Stimulated activated memory B cell treated with anti-CD40 and anti-IgM and Interleukin-4, amounts not matched to agents 10 μg/mL and 1 μg/mL and 100 μg/mL, for 72 hours (primary cell): ENCODE results near the gene ACSBG1.

Source experiments
- ATAC-seq: fragments of 150-1000 bp; cut with Tn5 transposase; 2 replicates; pipeline ENCODE4 v1.10.0; 2021
- H3K27ac Mint-ChIP-seq: one replicate; pipeline ENCODE4 v1.8.0; 2022; ENCODE audit warnings: mild to moderate bottlenecking, mixed read lengths
- H3K27me3 Mint-ChIP-seq: one replicate; pipeline ENCODE4 v1.8.0; 2022; ENCODE audit warnings: mixed read lengths
- H3K36me3 Mint-ChIP-seq: one replicate; pipeline ENCODE4 v1.8.0; 2022; ENCODE audit warnings: mixed read lengths
- H3K4me1 Mint-ChIP-seq: one replicate; pipeline ENCODE4 v1.8.0; 2022; ENCODE audit warnings: mixed read lengths
- H3K4me3 Mint-ChIP-seq: one replicate; pipeline ENCODE4 v1.8.0; 2022; ENCODE audit warnings: mild to moderate bottlenecking, moderate library complexity, mixed read lengths
- H3K9me3 Mint-ChIP-seq: one replicate; pipeline ENCODE4 v1.8.0; 2022; ENCODE audit warnings: mixed read lengths

The ACSBG1 gene

DNA sequence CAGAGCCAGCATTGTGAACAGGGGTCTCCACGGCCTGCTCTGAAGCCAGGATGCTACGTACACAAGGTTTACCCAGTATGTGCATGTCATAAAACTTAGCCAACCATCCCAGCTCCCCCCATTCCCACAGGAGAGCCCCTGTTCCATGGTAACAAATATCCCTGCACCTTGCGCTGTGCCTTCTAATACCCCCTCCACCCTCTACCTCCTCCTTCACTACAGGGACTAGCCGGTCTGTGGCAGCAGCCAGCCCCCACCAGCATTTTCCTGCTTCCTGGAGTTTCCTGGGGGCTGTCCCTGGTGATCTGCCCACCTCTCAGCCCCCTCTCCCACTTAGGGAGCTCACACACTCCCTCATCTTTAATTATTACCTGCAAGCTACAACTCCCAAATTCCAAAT lies 20.4 kb downstream of the ACSBG1 start:
- no peak overlapping the region for H3K4me3 Mint-ChIP-seq
- H3K27me3 Mint-ChIP-seq = peaks cover 37% of the 10 kb centered on the region
- no peaks in the 10 kb centered on the region for H3K4me1 Mint-ChIP-seq
- no peaks in the 10 kb centered on the region for H3K36me3 Mint-ChIP-seq
- no peak for ATAC-seq
- H3K27ac Mint-ChIP-seq = no peak overlapping the region
- H3K9me3 Mint-ChIP-seq = no peaks in the 10 kb centered on the region

GRCh38 chr15:78213425-78213750 lies 21.0 kb downstream of the ACSBG1 start:
- H3K27me3 Mint-ChIP-seq = peaks cover 37% of the 10 kb centered on the region
- no peak overlapping the region for H3K4me3 Mint-ChIP-seq
- no peak for ATAC-seq
- no peaks in the 10 kb centered on the region for H3K4me1 Mint-ChIP-seq
- no peaks in the 10 kb centered on the region for H3K36me3 Mint-ChIP-seq
- no peak overlapping the region for H3K27ac Mint-ChIP-seq
- no peaks in the 10 kb centered on the region for H3K9me3 Mint-ChIP-seq

DNA sequence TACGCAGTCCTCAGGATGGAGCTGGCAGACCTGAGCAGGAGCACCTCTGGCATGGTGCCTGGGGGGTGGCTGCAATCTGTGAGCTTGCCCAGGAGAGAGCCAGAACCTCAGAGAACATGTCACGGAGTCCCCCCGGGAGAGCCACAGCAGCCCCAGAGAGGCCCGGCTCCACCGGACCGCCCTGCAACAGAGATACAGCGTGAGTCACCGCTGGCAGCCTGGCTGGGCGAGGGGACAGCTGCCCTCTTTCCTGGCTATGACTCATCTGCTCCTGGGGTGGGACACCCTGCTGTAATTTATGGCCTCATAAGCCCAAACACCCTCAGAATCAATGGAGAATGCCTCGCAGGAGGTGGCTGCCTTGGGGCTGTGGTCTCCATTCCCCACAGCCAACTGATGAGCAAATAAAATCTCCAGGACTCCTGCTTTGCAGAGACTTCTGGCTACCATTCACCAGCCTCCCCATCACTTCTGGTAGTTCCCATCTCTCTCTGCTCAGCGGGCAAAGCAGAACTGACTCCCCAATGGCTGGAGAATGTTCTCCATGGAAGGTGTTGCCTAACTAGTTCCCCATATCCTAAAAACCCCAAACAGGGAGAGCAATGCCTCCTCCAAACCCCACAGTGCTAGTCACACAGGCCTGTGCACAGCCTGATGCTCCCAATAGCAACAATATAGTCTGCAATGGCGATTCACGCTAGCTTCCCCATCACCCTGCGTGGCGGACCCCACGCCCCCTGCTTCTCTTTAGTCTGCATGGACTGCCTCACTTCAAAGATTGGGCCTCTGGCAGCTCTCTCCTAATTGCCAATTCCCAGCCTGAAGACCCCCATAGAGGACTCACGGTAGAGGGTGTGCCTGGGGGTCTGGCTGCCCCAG lies 21.6 kb downstream of the ACSBG1 start:
- Mint-ChIP-seq H3K27ac (no peak overlapping the region), H3K27me3 (peaks cover 37% of the 10 kb centered on the region), H3K36me3 (no peaks in the 10 kb centered on the region), H3K4me1 (no peaks in the 10 kb centered on the region), H3K9me3 (no peaks in the 10 kb centered on the region), H3K4me3 (no peak overlapping the region)
- ATAC-seq = no peak

DNA sequence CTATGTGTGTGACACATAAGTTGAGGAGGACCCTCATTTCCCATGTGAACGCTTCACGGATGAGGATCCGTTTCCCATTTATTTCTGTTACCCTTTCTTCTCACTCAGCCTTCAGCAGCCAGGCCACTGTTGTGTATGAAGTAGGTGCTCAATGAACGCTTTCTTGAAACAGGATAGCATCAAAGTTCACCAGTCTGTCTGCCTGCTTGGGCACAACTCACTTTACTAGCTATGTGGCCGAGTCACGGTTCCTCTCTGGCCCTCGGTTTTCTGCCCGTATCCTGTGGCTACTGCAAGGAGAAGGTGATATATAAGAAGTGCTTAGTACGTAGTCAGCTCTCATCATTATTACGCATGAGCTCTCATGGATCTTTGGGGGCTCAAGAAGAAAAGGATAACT lies 22.4 kb downstream of the ACSBG1 start:
- ATAC-seq = no peak
- Mint-ChIP-seq H3K36me3 (no peaks in the 10 kb centered on the region), H3K27me3 (peaks cover 37% of the 10 kb centered on the region), H3K27ac (no peak overlapping the region), H3K4me3 (no peak overlapping the region), H3K4me1 (no peaks in the 10 kb centered on the region), H3K9me3 (no peaks in the 10 kb centered on the region)

DNA sequence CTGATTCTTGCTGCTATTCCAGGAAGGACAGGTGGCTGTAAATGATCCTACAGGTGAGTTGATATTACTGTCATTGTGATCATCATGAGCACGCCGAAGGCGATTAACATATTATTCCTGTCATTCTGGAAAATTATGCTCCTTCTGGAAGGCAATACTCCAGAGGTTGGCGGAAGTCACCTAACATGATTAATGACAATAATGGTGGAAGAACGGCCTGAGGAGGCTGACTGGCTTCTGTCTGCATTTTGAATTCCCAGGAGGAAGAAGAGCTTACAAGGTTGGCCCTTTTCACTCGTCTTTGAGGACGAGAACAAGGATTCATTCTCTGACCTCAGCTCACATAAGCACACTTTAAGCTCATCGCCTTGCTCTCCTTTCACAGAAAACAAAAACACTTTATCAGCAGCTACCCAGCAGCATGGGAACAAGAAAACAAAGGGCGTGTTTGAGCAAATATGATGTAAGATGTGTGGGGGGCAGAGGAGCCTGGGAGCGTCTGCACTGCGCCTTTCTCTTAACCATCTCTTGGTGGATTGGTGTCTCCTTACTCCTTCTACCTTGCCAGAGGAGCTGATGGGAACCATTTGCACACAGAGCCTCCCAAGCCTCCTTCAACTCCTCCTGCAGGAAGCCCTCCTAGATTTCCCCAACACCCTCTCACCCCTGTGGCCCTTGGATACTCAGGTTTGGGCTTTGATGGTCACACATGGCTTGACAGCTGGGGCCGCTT lies 23.0 kb downstream of the ACSBG1 start:
- H3K9me3 Mint-ChIP-seq = no peaks in the 10 kb centered on the region
- H3K4me3 Mint-ChIP-seq = no peak overlapping the region
- no peak for ATAC-seq
- peaks cover 37% of the 10 kb centered on the region for H3K27me3 Mint-ChIP-seq
- no peaks in the 10 kb centered on the region for H3K36me3 Mint-ChIP-seq
- no peaks in the 10 kb centered on the region for H3K4me1 Mint-ChIP-seq
- no peak overlapping the region for H3K27ac Mint-ChIP-seq

GRCh38 chr15:78210349-78210717 lies 24.0 kb downstream of the ACSBG1 start:
- Mint-ChIP-seq H3K4me1 (no peaks in the 10 kb centered on the region), H3K9me3 (no peaks in the 10 kb centered on the region), H3K27me3 (peaks cover 31% of the 10 kb centered on the region), H3K4me3 (no peak overlapping the region), H3K27ac (no peak overlapping the region), H3K36me3 (no peaks in the 10 kb centered on the region)
- ATAC-seq = no peak

- H3K36me3 Mint-ChIP-seq = no peaks in the 10 kb centered on the region
- no peaks in the 10 kb centered on the region for H3K9me3 Mint-ChIP-seq
- no peak overlapping the region for H3K27ac Mint-ChIP-seq
- ATAC-seq = no peak
- H3K4me1 Mint-ChIP-seq = no peaks in the 10 kb centered on the region
- H3K4me3 Mint-ChIP-seq = no peak overlapping the region
- peaks cover 26% of the 10 kb centered on the region for H3K27me3 Mint-ChIP-seq
These were observed 24.6 kb downstream of the ACSBG1 start for GRCh38 chr15:78209646-78210348.

- no peak overlapping the region for H3K27ac Mint-ChIP-seq
- H3K27me3 Mint-ChIP-seq = peaks cover 23% of the 10 kb centered on the region
These were observed 25.3 kb downstream of the ACSBG1 start for GRCh38 chr15:78208887-78209645.

GRCh38 chr15:78208341-78208844 lies 26.0 kb downstream of the ACSBG1 start:
- Mint-ChIP-seq H3K4me1 (no peaks in the 10 kb centered on the region), H3K4me3 (no peak overlapping the region), H3K27me3 (peaks cover 27% of the 10 kb centered on the region), H3K36me3 (no peaks in the 10 kb centered on the region), H3K9me3 (no peaks in the 10 kb centered on the region), H3K27ac (no peak overlapping the region)
- no peak for ATAC-seq

More at GRCh38 chr15:78208887-78209645, 25.3 kb downstream of the ACSBG1 start:
- Mint-ChIP-seq H3K9me3 (no peaks in the 10 kb centered on the region), H3K4me3 (no peak overlapping the region), H3K36me3 (no peaks in the 10 kb centered on the region), H3K4me1 (no peaks in the 10 kb centered on the region)
- no peak for ATAC-seq

DNA sequence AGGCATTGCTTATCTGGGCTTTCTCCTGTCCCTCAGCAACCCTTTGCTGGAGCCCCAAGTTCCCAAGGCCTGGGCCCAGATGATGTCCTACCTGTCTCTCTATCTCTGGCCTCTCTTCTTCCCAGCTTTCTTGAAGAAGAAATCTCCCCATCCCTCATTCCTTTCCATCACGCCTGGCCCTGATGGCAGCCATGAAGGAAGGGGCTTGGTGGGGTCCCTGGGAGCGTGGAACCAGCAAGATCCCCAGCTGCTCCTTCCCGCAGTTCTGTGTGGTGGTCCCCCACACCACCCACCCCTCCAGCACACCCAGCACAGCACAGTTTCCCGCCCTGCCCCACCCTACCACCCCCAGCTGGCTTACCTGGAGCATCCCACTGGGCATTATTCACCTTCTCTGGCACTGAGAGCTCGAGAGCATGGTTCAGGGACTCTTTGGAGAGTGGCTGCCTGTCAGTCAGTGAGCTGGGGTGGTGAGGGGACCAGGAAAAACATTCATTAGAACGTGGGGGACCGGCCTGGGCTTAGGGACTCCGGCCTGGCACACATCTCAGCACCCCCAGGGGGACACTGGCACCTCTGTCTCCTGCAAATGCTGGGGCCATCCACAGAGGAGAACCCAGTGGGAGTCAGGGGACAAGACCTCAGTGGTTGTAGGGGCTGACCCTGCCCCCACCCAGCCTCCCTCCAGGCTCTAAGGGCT lies 26.6 kb downstream of the ACSBG1 start:
- Mint-ChIP-seq H3K9me3 (no peaks in the 10 kb centered on the region), H3K27ac (no peak overlapping the region), H3K4me3 (no peak overlapping the region), H3K27me3 (peaks cover 25% of the 10 kb centered on the region), H3K4me1 (no peaks in the 10 kb centered on the region), H3K36me3 (no peaks in the 10 kb centered on the region)
- ATAC-seq = no peak

DNA sequence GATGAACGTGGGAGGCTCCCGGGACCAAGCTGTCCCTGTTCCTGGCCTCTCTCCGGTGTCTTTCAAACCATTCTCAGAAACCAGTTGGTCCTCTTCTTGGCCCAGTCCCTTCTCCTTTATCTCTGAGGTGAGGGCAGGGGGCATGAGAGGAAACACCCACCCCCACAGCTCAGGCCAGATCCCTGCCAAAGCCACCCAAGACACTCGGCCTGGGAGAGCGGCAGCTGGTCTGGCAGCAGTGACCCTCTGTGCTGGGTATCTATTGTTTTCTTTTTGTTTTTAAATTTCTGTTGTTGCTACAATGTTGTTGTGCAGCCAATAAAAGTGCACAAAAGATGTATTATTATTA lies 27.3 kb downstream of the ACSBG1 start:
- Mint-ChIP-seq H3K27me3 (peaks cover 18% of the 10 kb centered on the region), H3K36me3 (no peaks in the 10 kb centered on the region), H3K27ac (no peak overlapping the region), H3K4me3 (no peak overlapping the region), H3K4me1 (no peaks in the 10 kb centered on the region), H3K9me3 (no peaks in the 10 kb centered on the region)
- ATAC-seq = no peak

GRCh38 chr15:78206326-78207109 lies 27.8 kb downstream of the ACSBG1 start:
- H3K27me3 Mint-ChIP-seq = peaks cover 12% of the 10 kb centered on the region
- ATAC-seq = no peak
- no peaks in the 10 kb centered on the region for H3K36me3 Mint-ChIP-seq
- H3K27ac Mint-ChIP-seq = no peak overlapping the region
- no peaks in the 10 kb centered on the region for H3K9me3 Mint-ChIP-seq
- H3K4me1 Mint-ChIP-seq = no peaks in the 10 kb centered on the region
- H3K4me3 Mint-ChIP-seq = no peak overlapping the region

- no peaks in the 10 kb centered on the region for H3K36me3 Mint-ChIP-seq
- ATAC-seq = no peak
- H3K4me1 Mint-ChIP-seq = no peaks in the 10 kb centered on the region
- no peaks in the 10 kb centered on the region for H3K9me3 Mint-ChIP-seq
- H3K27me3 Mint-ChIP-seq = peaks cover 12% of the 10 kb centered on the region
- H3K4me3 Mint-ChIP-seq = no peak overlapping the region
- H3K27ac Mint-ChIP-seq = no peak overlapping the region
These were observed 28.5 kb downstream of the ACSBG1 start for GRCh38 chr15:78205856-78206255.

DNA sequence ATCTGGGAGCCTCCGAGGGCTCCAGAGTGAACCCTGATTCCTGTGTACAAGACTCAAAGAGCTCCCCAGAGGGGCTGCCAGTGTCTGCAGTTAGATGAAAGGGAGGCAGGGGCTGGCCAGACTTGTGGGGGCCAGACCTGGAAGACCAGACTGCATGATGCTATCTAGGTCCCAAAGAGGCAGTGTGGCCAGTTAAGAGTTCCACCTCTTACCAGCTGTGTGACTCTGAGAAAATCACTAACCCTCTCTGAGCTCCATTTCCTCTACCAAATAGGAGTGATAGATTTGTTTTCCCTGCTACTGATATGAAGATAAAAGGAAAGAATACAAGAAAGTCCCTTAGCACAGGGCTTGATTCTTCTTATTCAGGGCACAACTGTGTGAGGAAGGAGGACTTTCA lies 29.0 kb downstream of the ACSBG1 start:
- no peaks in the 10 kb centered on the region for H3K36me3 Mint-ChIP-seq
- no peak for ATAC-seq

More for the DNA sequence above, 29.0 kb downstream of the ACSBG1 start:
- no peaks in the 10 kb centered on the region for H3K9me3 Mint-ChIP-seq
- no peak overlapping the region for H3K4me3 Mint-ChIP-seq
- H3K4me1 Mint-ChIP-seq = no peaks in the 10 kb centered on the region
- H3K27ac Mint-ChIP-seq = no peak overlapping the region
- H3K27me3 Mint-ChIP-seq = peaks cover 12% of the 10 kb centered on the region
